Activated naive CD4-positive, alpha-beta T cell treated with anti-CD3 and anti-CD28 coated beads, Interleukin-2, amount 50 U/mL, for 72 hours (primary cell): ENCODE measurements around the gene ZFHX3. TPM values are rescaled to one million over a fixed set of nuclear protein-coding genes. Genes with fewer than 3 reads are reported as not detected.

Source experiments
- ATAC-seq, 2 donors: fragments of 150-1000 bp; cut with Tn5 transposase; 2 replicates each; pipeline ENCODE4 v1.10.0; 2021; ENCODE audit warnings: mild to moderate bottlenecking in 2 of 2, moderate library complexity in 2 of 2
- DNase-seq, 2 donors: peaks; one replicate each; pipeline ENCODE4 v3.0.0; 2021 to 2022; ENCODE audit warnings: low spot score in 2 of 2
- H3K27ac Mint-ChIP-seq, 2 donors: one replicate each; pipeline ENCODE4 v1.8.0; 2022; ENCODE audit warnings: mild to moderate bottlenecking in 2 of 2, mixed read lengths in 2 of 2
- H3K36me3 Mint-ChIP-seq, 2 donors: one replicate each; pipeline ENCODE4 v1.8.0; 2022; ENCODE audit warnings: mixed read lengths in 2 of 2
- H3K9me3 Mint-ChIP-seq, 2 donors: one replicate each; pipeline ENCODE4 v1.8.0; 2022; ENCODE audit warnings: mixed read lengths in 2 of 2
- total RNA-seq, 2 donors: library from RNA; stranded (reverse); gene quantifications; one replicate each; pipeline ENCODE4 v1.2.3, GENCODE V29; 2022

Gene ZFHX3
- total RNA-seq, 2 donors from 2014 or later: 0.07 to 1.7 TPM

- Mint-ChIP-seq H3K36me3 (peaks cover 4 to 10% of the 10 kb centered on the region in 2 donors), H3K27ac (no peak overlapping the region), H3K9me3 (no peaks in the 10 kb centered on the region)
- no peak for DNase-seq
- no peak for ATAC-seq
These were observed 14.2 kb upstream of the ZFHX3 start for GRCh38 chr16:73062001-73062616.

- no peak for DNase-seq
- no peaks in the 10 kb centered on the region for H3K9me3 Mint-ChIP-seq
- peaks cover 5 to 12% of the 10 kb centered on the region in 2 donors for H3K36me3 Mint-ChIP-seq
- no peak for ATAC-seq
- no peak overlapping the region for H3K27ac Mint-ChIP-seq
These were observed 13.1 kb upstream of the ZFHX3 start for GRCh38 chr16:73060892-73061490.

- ATAC-seq (no peak), DNase-seq (no peak)
- no peaks in the 10 kb centered on the region for H3K9me3 Mint-ChIP-seq
- H3K27ac Mint-ChIP-seq: no peak overlapping the region
- peaks cover 5 to 12% of the 10 kb centered on the region in 2 donors for H3K36me3 Mint-ChIP-seq
These were observed 12.1 kb upstream of the ZFHX3 start for GRCh38 chr16:73059779-73060615.

DNA sequence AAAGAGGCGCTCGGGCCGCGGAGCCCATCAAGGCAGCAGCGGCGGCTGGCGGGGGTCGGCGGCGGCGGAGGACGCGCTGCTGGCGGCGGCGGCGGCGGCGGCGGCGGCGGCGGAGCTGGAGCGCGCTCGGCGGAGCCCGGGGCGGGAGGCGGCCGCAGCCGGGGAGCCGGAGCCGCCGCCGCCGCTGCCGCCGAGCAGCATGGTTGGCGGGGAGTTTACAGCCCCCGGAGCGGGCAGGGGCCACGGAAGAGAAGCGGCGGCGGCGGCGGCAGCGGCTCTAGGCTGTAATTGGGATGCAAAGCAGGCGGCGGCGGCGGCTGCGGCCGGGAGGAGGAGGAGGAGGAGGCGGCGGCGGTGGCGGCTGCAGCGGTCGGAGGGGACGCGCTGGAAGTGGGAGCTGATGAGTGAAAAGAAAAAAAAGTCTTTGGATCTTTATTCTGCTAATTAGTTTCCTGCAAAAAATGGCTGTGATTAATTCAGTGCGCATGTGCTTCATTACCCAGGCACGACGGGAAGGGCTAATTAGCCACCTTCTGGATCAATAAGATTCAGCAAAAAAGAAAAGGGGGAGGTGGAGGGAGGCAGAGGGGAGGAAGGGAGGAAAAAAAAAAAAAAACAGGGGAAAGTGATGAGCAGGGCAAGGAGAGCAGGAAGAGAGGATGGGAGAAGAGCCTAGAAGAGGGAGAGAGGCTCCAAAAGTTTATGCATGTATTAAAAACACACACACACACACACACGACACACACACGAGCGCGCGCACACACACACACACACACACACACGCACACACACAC is 10.9 kb upstream of the ZFHX3 start:
- no peak for DNase-seq
- H3K9me3 Mint-ChIP-seq: no peaks in the 10 kb centered on the region
- H3K27ac Mint-ChIP-seq: no peak overlapping the region
- peaks cover 5 to 12% of the 10 kb centered on the region in 2 donors for H3K36me3 Mint-ChIP-seq
- ATAC-seq: peak; percentile 20 to 29

DNA sequence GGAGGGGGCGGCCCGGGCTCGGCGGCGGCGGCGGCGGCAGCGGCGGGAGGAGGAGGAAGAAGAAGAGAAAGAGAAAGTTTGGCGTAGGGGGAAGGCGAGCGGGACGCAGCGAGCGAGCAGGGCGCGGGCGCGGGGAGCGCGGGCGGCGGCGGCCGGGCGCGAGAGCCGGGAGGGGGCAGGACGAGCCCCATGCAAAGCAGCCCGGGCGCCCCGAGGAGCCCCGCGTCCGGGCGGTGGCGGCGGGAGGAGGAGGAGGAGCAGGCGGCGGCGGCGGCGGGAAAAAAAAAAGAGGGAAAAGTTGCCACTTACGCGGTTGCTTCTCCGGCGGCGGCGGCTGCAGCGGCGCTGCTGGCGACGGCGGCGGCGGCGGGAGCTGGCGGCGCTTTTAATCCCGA is 10.3 kb upstream of the ZFHX3 start:
- Mint-ChIP-seq H3K36me3 (peaks cover 5 to 12% of the 10 kb centered on the region in 2 donors), H3K9me3 (no peaks in the 10 kb centered on the region), H3K27ac (no peak overlapping the region)
- ATAC-seq (peak; percentile 70 to 80), DNase-seq (peak in 1 of 2 donors; percentile 48)

DNA sequence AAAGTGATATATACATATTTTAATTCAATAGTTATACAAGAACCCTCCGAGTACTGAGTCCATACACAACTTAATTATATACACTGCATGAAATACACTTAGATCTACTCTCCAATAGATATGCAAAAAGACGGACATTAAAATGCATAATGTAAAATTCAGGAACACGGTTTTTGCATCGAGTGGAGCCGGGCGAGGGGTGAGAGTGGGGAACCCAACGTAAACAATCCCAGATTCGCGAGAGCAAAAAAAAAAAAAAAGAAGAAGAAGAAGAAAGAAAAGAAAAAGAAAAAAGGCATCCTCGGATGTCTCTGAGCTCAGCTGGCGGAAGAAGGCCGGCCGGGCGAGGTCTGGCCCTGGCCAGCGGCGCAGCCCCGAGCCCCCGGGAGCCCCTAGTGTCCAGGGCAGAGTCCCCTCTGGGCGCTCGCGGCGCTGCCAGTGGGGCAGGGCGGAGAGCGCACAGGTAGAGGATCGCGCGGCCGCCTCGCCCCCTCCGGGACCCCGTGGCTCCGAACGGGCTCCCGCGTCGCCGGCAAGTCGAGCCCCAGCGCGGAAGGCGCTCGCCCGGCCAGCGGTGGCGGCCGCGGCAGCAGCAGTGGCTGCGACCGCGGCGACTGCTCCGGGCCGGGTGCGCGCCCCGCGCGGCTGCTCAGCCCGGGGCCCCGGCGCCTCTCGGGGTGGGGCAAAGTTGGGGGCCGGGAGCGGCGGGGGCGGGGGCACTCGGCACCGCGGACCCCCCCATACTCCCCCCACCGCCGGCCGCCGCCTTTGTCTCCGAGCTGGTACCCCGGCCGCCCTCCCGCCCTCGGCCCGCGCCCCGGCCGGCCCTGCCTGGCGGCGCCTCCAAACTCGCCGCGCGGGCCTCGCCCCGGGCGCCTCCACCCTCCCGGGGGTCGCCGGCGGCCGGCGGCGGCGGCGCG is 9.6 kb upstream of the ZFHX3 start:
- no peak overlapping the region for H3K27ac Mint-ChIP-seq
- H3K9me3 Mint-ChIP-seq: no peaks in the 10 kb centered on the region

GRCh38 chr16:73056921-73057290 is 9.0 kb upstream of the ZFHX3 start:
- DNase-seq (no peak), ATAC-seq (no peak)
- Mint-ChIP-seq H3K9me3 (no peaks in the 10 kb centered on the region), H3K36me3 (peaks cover 5 to 7% of the 10 kb centered on the region in 2 donors), H3K27ac (no peak overlapping the region)

More for the DNA sequence above, 9.6 kb upstream of the ZFHX3 start:
- DNase-seq (no peak), ATAC-seq (peak; percentile 41 to 60)
- peaks cover 5 to 12% of the 10 kb centered on the region in 2 donors for H3K36me3 Mint-ChIP-seq

GRCh38 chr16:73056448-73056847 is 8.5 kb upstream of the ZFHX3 start:
- DNase-seq: no peak
- Mint-ChIP-seq H3K36me3 (peaks cover 5 to 7% of the 10 kb centered on the region in 2 donors), H3K9me3 (no peaks in the 10 kb centered on the region), H3K27ac (no peak overlapping the region)
- no peak for ATAC-seq

DNA sequence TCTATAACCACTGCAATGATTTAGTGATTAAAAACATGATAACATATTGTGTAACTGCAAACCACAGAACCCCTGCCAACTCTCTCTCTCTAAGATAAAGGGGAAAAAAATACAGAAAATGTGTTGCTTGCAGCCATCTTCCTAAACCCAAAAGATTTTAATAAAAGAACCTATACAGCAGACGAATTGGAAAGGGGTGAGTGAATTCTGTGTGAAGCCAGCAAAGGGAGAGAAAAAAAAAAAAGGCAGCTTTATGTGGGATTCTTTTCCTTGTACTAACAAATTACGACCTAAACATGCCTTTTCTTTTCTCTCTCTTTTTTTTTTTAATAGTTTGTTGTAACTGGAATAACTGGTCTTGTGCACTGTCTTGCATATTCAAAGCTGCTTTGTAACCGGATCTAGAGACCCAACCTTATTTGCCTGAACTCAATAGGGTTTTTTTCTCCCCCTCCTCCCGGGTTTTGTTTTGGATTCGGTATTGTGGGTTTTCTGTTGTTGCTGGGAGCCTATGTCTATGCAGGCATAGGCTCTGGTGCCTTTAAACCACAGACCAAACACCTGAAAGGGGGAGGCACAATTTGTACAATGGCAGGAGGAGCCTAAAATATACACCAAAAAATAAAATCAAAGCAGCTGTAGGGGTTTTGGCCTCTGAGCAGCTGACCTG is 7.0 kb upstream of the ZFHX3 start:
- DNase-seq: no peak
- H3K36me3 Mint-ChIP-seq: peaks cover 5 to 7% of the 10 kb centered on the region in 2 donors
- H3K9me3 Mint-ChIP-seq: no peaks in the 10 kb centered on the region
- H3K27ac Mint-ChIP-seq: no peak overlapping the region
- peak in 1 of 2 donors; percentile 41 for ATAC-seq

DNA sequence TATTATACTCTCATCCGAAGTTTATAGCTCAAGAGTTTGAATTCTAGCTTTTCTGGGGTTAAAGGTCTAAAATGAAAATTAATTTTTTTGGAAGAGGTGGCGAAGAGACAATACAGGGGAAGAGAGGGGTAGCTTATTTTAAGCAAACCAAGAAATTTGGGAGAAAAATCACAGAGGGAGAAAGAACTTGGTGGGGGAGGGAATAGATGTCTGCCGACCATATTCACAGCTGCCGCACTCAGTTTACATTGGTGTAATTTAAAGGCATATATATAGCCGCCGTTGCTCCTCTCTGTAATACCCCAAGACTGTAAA is 6.5 kb upstream of the ZFHX3 start:
- Mint-ChIP-seq H3K27ac (no peak overlapping the region), H3K9me3 (no peaks in the 10 kb centered on the region), H3K36me3 (peaks cover 5 to 7% of the 10 kb centered on the region in 2 donors)
- DNase-seq: no peak
- no peak for ATAC-seq

GRCh38 chr16:73054125-73054484 is 6.2 kb upstream of the ZFHX3 start:
- Mint-ChIP-seq H3K27ac (no peak overlapping the region), H3K9me3 (no peaks in the 10 kb centered on the region), H3K36me3 (peaks cover 5 to 7% of the 10 kb centered on the region in 2 donors)
- ATAC-seq (no peak), DNase-seq (no peak)

- Mint-ChIP-seq H3K9me3 (no peaks in the 10 kb centered on the region), H3K27ac (no peak overlapping the region), H3K36me3 (peaks cover 5 to 7% of the 10 kb centered on the region in 2 donors)
- ATAC-seq: no peak
- no peak for DNase-seq
These were observed 5.6 kb upstream of the ZFHX3 start for GRCh38 chr16:73053364-73054124.

GRCh38 chr16:73053038-73053363 is 5.1 kb upstream of the ZFHX3 start:
- DNase-seq (no peak), ATAC-seq (no peak)
- no peak overlapping the region for H3K27ac Mint-ChIP-seq
- peaks cover 5 to 7% of the 10 kb centered on the region in 2 donors for H3K36me3 Mint-ChIP-seq
- H3K9me3 Mint-ChIP-seq: no peaks in the 10 kb centered on the region

DNA sequence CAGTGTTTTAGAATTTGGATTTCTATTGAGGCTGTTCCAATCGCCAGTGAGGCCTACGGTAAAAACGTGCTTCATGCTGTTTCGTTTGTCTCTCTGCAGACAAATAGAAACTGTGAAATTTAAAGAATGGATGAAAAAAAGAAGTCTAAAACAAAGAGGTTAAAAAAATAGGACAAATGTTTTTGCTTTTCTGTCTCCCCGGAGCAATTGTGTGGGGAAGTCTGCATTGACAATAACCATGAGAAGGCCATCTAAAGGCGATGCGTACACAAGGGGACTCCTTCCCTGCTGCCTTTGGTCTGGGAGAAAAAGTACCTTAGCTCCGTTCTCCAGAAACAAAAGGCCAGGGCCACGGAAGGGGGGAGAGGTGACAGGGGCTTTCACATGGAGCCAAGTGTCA is 4.6 kb upstream of the ZFHX3 start:
- DNase-seq (no peak), ATAC-seq (no peak)
- Mint-ChIP-seq H3K36me3 (peaks cover 5 to 7% of the 10 kb centered on the region in 2 donors), H3K9me3 (no peaks in the 10 kb centered on the region), H3K27ac (no peak overlapping the region)

DNA sequence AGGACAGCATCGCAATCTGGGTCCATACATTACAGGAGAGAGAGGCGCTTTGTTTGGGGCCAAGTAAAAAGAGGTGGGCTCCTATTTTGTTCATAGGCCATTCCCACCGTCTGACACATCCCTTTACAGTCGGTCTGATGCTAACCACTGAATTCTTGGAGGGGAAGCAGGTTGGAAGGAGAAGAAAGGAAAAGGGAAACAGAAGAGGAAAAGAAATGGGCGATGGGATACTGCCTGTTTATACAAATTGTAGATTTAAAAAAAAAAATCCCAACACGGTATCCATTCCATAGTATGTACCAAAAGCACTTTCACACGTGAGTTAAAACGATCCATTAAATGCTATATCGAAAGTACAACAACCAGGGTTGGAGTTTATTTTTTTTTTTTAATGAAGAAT is 4.0 kb upstream of the ZFHX3 start:
- ATAC-seq (no peak), DNase-seq (no peak)
- H3K9me3 Mint-ChIP-seq: no peaks in the 10 kb centered on the region
- no peak overlapping the region for H3K27ac Mint-ChIP-seq
- H3K36me3 Mint-ChIP-seq: peaks cover 0 to 1% of the 10 kb centered on the region in 2 donors
